Activated naive CD4-positive, alpha-beta T cell treated with anti-CD3 and anti-CD28 coated beads, Interleukin-2, amount 50 U/mL, for 24 hours (primary cell): ENCODE data around the gene ATP1B4.
A peak's percentile ranks its signal among the peaks of the same experiment; 100 is the strongest.

Source experiments
- H3K27ac Mint-ChIP-seq: one replicate; pipeline ENCODE4 v1.8.0; 2021; ENCODE audit warnings: mild to moderate bottlenecking, mixed read lengths
- H3K27me3 Mint-ChIP-seq: one replicate; pipeline ENCODE4 v1.8.0; 2021; ENCODE audit warnings: mixed read lengths
- H3K36me3 Mint-ChIP-seq: one replicate; pipeline ENCODE4 v1.8.0; 2021; ENCODE audit warnings: mixed read lengths
- H3K4me1 Mint-ChIP-seq: one replicate; pipeline ENCODE4 v1.8.0; 2021; ENCODE audit warnings: mixed read lengths
- H3K4me3 Mint-ChIP-seq: one replicate; pipeline ENCODE4 v1.8.0; 2021; ENCODE audit warnings: mild to moderate bottlenecking, mixed read lengths
- H3K9me3 Mint-ChIP-seq: one replicate; pipeline ENCODE4 v1.8.0; 2021; ENCODE audit warnings: mixed read lengths

ATP1B4 gene

DNA sequence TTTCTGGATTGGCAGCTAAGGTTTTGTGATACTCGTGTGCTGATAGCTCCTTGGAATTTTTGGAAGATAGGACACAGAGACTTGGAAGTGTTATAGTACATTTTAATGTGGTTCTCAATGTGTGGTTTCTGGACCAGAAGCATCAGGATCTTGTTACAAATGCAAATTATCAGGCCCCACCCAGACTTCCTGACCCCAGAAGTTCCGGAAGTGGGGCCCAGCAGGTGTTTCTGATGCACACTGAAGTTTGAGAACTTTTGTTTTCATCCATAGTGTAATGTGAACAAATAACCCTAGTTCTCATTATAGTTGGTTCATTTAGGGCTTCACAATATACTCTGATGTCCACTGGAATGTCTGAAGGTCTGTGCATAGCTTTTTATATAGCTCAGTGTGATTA lies 57.6 kb downstream of the ATP1B4 start:
- Mint-ChIP-seq H3K27me3 (no peaks in the 10 kb centered on the region), H3K9me3 (no peaks in the 10 kb centered on the region), H3K36me3 (no peaks in the 10 kb centered on the region), H3K4me3 (no peak overlapping the region), H3K27ac (peak overlapping the region; percentile 77), H3K4me1 (peaks cover 14% of the 10 kb centered on the region)

DNA sequence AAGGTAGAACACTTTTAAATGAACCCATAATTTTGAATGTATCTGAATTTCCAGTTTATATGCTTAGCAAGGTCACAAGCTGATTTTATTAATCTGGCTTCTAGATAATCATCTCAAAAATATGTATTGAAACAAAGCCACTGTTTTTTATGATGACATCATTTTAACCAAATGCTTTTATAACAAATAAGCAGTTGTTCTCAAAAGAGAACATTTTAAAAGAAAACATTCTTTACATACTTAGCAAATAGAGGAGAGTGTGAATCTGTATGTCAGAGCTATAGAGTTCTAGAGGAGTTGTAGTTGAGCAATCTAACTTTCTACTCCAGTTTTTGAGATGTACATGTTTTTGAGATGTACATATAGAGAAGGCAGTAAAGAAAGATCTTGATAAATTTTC lies 64.7 kb downstream of the ATP1B4 start:
- Mint-ChIP-seq H3K27ac (no peak overlapping the region), H3K9me3 (no peaks in the 10 kb centered on the region), H3K4me1 (peaks cover 23% of the 10 kb centered on the region), H3K4me3 (no peak overlapping the region), H3K36me3 (no peaks in the 10 kb centered on the region), H3K27me3 (no peaks in the 10 kb centered on the region)

GRCh38 chrX:120428309-120428708 lies 66.4 kb downstream of the ATP1B4 start:
- no peaks in the 10 kb centered on the region for H3K9me3 Mint-ChIP-seq

GRCh38 chrX:120429776-120430540 lies 68.1 kb downstream of the ATP1B4 start:
- peaks cover 7% of the 10 kb centered on the region for H3K36me3 Mint-ChIP-seq
- H3K4me1 Mint-ChIP-seq, result peaks cover 23% of the 10 kb centered on the region
- no peak overlapping the region for H3K4me3 Mint-ChIP-seq
- H3K9me3 Mint-ChIP-seq, result no peaks in the 10 kb centered on the region
- H3K27me3 Mint-ChIP-seq, result no peaks in the 10 kb centered on the region
- H3K27ac Mint-ChIP-seq, result no peak overlapping the region

More at GRCh38 chrX:120428309-120428708, 66.4 kb downstream of the ATP1B4 start:
- H3K4me1 Mint-ChIP-seq, result peaks cover 23% of the 10 kb centered on the region
- no peaks in the 10 kb centered on the region for H3K27me3 Mint-ChIP-seq
- no peak overlapping the region for H3K4me3 Mint-ChIP-seq
- H3K36me3 Mint-ChIP-seq, result peaks cover 7% of the 10 kb centered on the region
- no peak overlapping the region for H3K27ac Mint-ChIP-seq
